Left kidney (tissue), 8 donors: ENCODE results near the gene LRIG3. TPM values are rescaled to one million over a fixed set of nuclear protein-coding genes. Genes with fewer than 3 reads are reported as not detected.
"Not testable (repeated sequence)": the region's sequence is repeated elsewhere in the genome, so short reads cannot be mapped to it uniquely, and the experiment has no call there.

Experiments used
- DNase-seq: peaks from one replicate; pipeline ENCODE4 v3.0.0-alpha.2; 2013
- long read RNA-seq, 8 donors: transcript quantifications; one replicate each; lab custom pipeline, GENCODE V29; 2026
- polyA plus RNA-seq: library from polyadenylated mRNA; unstranded; fragments of 120-200 nt; gene quantifications from one replicate; pipeline ENCODE4 v1.2.1, GENCODE V29; 2013; ENCODE audit not compliant: insufficient read length

The LRIG3 gene, protein sequence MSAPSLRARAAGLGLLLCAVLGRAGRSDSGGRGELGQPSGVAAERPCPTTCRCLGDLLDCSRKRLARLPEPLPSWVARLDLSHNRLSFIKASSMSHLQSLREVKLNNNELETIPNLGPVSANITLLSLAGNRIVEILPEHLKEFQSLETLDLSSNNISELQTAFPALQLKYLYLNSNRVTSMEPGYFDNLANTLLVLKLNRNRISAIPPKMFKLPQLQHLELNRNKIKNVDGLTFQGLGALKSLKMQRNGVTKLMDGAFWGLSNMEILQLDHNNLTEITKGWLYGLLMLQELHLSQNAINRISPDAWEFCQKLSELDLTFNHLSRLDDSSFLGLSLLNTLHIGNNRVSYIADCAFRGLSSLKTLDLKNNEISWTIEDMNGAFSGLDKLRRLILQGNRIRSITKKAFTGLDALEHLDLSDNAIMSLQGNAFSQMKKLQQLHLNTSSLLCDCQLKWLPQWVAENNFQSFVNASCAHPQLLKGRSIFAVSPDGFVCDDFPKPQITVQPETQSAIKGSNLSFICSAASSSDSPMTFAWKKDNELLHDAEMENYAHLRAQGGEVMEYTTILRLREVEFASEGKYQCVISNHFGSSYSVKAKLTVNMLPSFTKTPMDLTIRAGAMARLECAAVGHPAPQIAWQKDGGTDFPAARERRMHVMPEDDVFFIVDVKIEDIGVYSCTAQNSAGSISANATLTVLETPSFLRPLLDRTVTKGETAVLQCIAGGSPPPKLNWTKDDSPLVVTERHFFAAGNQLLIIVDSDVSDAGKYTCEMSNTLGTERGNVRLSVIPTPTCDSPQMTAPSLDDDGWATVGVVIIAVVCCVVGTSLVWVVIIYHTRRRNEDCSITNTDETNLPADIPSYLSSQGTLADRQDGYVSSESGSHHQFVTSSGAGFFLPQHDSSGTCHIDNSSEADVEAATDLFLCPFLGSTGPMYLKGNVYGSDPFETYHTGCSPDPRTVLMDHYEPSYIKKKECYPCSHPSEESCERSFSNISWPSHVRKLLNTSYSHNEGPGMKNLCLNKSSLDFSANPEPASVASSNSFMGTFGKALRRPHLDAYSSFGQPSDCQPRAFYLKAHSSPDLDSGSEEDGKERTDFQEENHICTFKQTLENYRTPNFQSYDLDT
- 43.7 TPM for polyA plus RNA-seq
- long read RNA-seq, donor 1, full-length matches to known transcripts: 7 of 14 reads
- long read RNA-seq, donor 1, partial matches to known transcripts: 7 of 14 reads
- long read RNA-seq, donor 1, other reads (novel, unspliced or antisense): 0 of 14 reads
- long read RNA-seq, donor 2, full-length matches to known transcripts: 4 of 4 reads
- long read RNA-seq, donor 2, partial matches to known transcripts: 0 of 4 reads
- long read RNA-seq, donor 2, other reads (novel, unspliced or antisense): 0 of 4 reads
- long read RNA-seq, donor 3, full-length matches to known transcripts: 1 of 20 reads
- long read RNA-seq, donor 3, partial matches to known transcripts: 19 of 20 reads
- long read RNA-seq, donor 3, other reads (novel, unspliced or antisense): 0 of 20 reads
- long read RNA-seq, donor 4: 0 reads
- long read RNA-seq, donor 5, full-length matches to known transcripts: 5 of 12 reads
- long read RNA-seq, donor 5, partial matches to known transcripts: 7 of 12 reads
- long read RNA-seq, donor 5, other reads (novel, unspliced or antisense): 0 of 12 reads
- long read RNA-seq, donor 6, full-length matches to known transcripts: 3 of 3 reads
- long read RNA-seq, donor 6, partial matches to known transcripts: 0 of 3 reads
- long read RNA-seq, donor 6, other reads (novel, unspliced or antisense): 0 of 3 reads
- long read RNA-seq, donor 7, full-length matches to known transcripts: 9 of 9 reads
- long read RNA-seq, donor 7, partial matches to known transcripts: 0 of 9 reads
- long read RNA-seq, donor 7, other reads (novel, unspliced or antisense): 0 of 9 reads
- long read RNA-seq, donor 8, full-length matches to known transcripts: 1 of 1 reads
- long read RNA-seq, donor 8, partial matches to known transcripts: 0 of 1 reads
- long read RNA-seq, donor 8, other reads (novel, unspliced or antisense): 0 of 1 reads

DNA sequence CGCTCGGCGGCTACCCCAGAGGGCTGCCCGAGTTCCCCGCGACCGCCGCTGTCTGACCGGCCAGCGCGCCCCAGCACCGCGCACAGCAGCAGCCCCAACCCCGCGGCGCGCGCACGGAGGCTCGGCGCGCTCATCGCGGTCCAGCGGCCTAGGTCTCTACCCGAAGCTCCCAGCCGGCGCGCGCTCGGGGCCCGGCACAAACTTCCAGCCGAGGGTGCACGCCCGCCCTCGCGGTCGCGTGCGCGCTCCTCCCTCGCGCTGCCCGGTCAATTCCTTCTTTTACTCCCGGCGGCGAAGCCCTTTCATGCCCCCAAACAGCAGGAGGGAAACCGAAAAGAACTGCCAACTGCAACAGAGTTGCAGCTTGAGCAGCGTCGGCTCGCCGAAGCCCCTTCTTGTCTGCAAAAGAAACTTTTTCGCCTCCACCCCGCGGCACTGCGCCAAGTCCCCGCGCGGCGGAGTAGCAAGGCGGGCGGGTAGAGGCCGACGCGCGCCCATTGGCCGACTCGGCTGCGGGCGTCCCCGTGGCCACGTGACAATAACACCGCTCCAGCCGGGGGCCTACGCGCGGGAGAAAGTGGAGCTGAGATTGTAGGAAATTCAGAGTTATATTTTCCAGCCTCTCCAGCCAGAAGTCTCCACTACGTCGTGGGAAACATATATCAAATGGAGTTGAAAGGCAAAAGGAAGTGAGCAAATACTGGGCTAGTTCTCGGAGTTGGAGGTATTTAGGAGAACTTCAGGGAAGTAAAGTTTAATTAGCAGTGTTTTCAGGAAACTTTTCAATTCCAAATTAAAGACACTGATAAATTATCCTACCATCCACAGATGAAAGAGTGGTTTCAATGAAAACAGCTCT, at the start of gene LRIG3:
LRIG3 (minus strand) TSS at position 403 of the 859 bp plus-strand sequence; CDS start at position 134, 269 bp downstream.
- peak; percentile 94 for DNase-seq

DNA sequence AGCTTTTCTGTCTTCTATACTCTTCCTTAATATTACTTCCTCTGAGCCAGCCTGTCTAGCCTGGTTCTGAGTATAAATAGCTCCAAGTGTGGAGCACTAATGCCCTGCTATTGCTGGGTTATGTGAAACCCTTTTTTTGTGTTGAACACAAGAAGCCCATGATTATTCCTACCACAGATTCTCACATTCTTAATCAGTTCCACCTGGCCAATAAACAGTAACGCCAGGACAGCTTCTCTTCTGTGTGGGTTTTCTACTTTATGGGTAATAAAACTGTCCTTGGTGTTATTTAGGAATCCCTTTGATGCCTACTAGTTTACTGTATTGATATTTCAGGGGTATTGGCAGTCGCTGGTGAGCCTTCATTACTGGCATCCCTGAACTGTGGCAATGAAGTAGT, 48.9 kb upstream of the LRIG3 start:
- peak; percentile 25 for DNase-seq

DNA sequence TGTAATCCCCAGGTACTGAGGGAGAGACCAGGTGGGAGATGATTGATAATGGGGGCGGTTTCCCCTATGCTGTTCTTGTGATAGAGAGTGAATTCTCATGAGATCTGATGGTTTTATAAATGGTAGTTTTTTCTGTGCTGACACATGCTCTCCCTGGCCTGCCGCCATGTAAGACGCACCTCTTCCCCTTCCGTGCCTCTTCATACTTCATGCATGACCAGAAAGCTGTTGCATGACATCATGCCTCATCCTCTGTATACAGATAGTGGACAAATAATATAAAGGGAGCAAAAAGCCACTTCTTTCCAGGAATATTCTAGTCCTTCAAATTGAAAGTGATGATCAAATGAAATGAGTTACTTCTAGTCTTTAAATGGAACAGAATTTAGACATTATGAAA, 47.3 kb upstream of the LRIG3 start:
- DNase-seq: no peak

DNA sequence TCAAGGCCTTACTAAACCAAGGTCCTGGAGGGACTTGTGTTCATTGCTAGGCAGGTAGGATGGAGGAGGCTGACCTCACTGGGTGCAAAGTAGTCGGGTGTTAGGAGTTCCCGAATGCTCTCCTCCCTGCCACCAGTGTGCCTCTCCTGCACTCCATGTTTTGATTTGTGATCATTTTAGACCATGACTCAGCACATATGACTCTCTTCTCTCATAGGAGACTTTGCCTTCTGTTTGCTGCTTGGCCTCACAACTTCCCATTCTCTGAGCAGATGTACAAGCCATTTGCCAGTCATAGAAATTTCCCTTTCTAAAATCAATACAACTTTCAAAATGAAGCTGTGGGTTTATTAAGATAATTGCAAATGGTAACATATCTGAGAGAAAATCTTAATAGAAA, 46.6 kb upstream of the LRIG3 start:
- DNase-seq: no peak

DNA sequence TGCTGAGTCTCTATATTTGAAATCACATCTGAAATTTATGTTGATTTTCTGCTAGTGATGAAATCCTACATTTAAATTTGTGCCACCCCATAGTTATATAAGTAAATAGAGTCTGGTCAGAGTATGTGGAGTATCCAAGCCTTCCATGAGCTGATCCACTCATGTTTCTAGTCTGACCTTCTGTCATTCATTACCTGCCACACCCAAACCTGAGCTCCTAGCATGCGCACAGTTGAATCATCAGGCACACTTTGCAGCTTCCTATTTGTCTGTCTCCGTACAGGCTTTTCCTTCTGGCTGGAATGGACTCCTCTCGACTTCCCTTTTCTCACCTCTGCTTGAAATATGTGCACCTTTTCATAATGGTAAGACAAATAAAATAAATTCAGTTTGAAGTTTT, 45.3 kb upstream of the LRIG3 start:
- DNase-seq: no peak

DNA sequence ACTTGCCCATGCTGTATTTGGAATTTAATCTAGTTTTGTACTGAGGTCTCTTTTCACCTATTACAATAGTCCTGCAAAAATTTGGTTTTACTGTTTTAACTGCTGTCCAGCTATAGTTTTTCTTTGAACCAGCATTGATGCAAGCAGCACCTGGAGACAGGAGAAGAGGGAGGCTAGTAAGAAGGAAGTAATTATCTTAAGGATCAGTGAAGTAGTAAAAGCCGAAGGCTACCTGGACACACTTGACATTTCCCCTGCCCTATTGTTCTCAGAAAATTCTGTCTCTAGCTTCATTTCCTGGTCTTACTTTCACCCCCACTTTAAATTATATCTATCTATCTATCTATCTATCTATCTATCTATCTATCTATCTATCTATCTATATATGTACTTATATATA, 43.5 kb upstream of the LRIG3 start:
- DNase-seq: no peak

DNA sequence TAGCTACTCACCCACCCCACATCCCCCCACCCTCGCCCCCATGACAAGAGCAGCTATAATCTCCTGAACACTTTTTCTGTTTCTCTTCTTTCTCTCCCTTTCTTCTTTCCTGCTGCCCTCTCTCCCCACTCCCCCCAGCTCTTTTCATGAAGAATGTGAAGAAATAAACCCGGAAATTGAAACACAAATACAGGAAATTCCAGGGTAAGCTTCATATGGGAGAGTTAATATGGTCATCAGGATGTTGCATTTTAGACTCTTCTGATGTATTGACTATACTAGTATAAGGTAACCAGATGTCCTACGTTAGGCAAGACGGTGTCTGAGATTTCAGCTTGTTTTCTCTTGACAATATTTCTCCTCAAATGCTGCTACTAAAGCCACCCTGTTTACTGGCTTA, 41.6 kb upstream of the LRIG3 start:
- no peak for DNase-seq

DNA sequence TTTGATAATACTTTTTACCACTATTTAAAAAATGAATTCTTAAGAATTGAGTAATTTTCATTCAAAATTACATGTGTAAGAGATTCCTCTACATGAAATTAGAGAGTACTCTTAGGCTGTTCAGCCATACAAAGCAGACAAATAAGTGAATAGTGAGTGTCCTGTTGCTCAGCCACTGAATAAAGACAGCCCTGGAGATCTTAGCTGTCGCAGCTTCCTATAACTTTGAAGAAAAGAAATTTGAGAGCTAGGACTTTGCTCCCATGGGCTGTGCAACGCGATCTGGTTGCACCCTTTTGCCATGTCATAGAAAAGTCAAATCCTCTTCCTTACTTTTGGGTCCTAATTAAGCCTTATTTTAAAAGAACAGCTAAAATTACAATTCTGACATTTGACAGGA, 40.9 kb upstream of the LRIG3 start:
- peak; percentile 15 for DNase-seq

DNA sequence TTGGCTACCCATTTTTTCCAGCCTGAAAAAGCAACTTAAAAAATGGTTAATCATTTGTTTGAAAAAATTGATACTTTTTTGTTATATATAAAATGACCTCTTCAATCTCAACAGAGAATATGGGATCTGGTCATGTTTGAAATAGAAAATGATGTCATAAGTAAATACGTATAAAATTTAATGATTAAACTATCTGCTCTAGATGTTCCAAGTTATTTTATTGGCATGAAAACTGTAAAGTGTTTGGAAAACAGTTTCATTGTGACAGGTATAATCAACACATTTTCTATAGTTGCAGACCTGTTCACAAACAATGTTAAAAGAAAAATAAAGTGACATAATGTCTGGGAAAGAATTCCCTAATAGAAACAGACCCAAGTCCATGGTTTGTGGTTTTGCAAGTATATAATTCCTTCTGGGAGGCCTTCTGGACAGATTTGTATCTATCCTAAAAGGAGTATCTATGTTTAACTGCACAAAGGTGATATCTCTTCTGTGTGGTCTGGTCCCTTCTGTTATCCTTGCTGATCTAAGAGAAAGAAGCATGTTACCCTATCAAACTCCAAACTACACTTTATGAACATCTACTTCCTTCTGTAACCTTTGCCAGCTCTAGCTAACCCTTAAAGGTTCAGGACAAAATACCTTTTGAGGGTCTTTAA, 39.5 kb upstream of the LRIG3 start:
- DNase-seq: no peak

DNA sequence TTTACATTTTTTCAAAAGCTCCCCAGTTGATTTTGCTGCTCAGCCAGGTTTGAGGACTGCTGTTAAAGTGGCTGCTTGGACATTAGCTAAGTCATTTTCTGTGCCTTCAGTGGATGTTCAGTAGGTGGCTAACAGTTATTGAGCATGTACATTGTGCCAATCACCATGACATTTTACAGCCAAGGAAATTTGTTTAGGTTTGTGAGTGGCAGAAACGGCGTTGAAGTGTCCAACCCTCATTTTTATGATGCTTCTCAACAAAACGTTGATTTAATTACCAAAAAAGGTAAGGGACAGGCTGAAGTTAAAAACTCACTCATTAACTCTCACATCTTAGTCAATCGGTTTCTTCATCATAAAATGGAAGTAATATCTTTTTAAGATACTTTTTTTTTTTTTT, 37.0 kb upstream of the LRIG3 start:
- DNase-seq: no peak

DNA sequence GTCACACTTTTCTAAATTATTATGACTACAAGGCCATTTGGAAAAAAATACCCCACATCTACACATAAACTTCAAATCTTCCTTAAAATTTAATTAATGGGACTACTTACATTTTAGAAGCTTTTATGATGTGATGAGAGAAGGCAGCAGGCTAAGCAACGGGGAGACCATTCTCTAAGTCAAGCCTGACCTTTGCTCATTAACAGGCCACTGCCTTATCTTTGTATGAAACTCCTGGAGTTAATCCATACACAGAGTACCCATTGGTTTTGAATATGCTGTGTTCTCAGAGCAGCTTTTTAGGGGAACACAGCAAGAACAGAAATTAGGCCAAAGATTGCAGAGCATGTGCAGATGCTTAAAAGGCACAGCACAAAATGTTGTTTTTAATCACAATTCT, 35.5 kb upstream of the LRIG3 start:
- DNase-seq: no peak

DNA sequence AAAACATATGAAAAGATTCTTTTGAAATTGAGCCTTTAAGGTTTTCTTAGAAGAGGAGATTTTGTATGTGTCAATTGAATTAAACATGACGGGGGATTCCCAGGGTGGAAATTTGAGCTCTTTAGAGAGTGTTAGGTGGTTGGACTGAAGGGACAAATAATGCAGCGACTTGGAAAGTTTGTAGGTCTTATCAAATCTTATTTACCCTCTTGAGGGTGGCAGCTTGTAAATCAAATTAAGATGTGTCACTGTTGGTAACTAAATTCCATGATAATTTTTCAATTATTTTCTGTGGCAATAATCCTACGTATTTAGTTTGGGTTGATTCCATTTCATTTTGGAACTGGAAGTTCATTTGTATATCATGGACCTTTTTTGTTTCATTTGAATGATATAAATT, 33.7 kb upstream of the LRIG3 start:
- DNase-seq: no peak

DNA sequence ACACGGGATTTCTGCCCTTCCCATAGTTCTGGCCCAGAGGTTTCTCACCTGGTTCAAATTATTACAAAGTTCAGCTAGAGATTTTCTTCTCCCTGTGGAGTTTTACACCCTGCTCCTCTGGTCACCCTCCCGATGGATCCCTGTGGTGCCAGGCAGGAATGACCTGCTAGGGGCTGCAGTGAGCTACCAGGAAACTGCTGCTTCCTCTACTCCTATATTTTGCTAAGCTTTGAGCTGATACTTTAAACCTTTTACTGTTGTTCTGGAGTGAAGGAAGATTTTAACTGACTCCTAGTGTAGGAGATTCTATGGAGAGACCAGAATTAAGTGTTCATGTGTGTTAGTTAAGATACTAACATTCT, 30.4 kb upstream of the LRIG3 start:
- no peak for DNase-seq

DNA sequence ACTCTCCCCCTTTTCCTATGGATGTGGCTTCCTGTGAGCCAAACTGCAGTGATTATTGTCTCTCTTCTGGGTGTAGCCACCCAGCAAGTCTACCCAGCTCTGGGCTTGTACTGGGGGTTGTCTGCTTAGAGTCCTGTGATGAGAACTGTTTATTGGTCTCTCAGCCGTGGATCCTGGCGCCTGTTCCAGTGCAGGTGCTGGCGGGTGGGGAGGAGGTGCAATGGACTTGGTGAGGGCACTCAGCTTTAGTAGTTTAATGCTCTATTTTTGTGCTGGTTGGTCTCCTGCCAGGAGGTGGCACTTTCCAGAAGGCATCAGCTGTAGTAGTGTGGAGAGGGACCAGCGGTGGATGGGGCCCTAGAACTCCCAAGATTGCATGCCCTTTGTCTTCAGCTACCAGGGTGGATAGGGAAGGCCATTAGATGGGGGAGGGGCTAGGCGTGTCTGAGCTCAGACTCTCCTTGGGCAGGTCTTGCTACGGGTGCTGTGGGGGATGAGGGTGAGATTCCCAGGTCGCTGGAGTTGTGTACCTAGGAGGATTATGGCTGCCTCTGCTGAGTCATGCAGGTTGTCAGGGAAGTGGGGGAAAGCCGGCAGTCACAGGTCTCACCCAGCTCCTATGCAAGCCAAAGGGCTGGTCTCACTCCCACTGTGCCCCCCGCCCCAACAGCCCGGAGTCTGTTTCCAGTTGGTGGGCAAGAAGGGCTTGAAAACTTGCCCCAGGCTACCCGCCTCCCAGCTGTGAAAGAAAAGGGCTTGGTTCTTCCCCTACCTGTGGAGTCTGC, 29.8 kb upstream of the LRIG3 start:
- not testable (repeated sequence) for DNase-seq

DNA sequence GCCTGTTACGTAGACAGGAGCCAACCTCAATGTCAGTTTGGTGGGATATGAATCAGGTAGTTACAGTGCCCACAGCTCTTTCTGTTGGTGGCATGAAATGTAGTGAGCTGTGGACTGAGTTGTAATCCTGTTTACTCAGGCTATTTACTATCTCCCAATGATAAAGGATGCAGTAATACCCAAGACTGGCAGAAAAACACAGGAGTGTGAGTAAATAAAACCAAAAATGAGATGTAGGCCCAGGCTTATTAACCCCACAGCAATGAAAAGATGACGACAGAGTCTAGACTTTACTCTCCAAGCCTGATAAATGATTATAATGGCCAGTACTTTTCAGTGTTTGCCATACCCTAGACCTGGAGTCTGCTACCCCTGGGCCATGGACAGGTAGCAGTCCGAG, 22.8 kb upstream of the LRIG3 start:
- DNase-seq: no peak

DNA sequence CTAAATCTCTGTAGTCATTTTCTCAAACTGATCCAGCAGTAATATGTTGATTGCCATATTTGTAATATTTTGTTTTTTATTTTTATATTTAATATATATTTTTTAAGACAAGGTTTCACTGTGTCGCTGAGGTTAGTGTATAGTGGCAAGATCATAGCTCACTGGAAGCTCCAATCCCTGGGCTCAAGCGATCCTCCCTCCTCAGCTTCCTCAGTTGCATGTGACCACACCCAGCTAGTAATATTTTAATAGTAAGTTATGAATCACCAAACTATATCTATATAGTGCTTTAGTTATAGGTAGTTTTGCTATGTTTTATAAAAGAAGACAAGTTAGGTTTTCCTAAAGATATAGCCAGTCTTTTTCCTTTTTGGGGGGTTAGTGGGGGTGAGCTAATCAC, 22.0 kb upstream of the LRIG3 start:
- DNase-seq: no peak

DNA sequence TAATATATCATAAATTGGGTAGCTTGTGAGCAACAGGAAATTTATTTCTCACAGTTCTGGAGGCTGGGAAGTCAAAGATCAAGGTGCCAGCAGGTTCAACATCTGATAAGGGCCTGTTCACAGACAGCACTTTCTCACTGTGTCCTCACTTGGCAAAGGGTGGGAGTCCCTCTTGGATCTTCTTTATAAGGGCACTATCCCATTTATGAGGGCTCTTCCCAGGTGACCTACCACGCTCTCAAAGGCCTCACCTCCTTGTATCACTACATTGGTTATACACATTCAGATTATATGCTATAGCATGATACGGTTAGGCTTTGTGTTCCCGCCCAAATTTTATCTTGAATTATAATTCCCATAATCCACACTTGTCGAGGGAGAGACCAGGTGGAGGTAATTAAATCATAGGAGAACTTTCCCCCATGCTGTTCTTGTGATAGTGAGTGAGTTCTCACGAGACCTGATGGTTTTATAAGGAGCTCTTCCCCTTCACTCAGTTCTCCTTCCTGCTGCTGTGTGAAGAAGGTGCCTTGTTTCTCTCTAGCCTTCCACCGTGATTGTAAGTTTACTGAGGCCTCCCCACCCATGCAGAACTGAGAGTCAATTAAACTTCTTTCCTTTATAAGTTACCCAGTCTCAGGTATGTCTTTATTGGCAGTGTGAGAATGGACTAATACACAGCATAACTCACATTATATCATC, 19.2 kb upstream of the LRIG3 start:
- no peak for DNase-seq

DNA sequence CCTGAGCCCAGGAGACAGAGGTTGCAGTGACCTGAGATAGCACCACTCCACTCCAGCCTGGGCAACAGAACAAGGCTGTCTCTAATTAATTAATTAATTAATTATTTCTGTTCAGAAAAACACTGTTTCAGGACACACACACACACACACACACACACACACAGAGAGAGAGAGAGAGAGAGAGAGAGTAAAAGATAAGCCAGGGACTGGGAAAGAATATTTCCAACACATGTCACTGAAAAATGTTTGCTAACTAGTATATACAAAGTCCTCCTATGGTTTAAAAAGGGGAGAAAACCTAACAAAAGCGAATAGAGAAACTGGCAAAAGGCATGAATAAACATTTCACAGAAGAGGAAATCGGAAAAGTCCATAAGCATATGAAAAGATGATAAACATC, 18.1 kb upstream of the LRIG3 start:
- no peak for DNase-seq
